Vagina (tissue), 2 donors: ENCODE measurements around the gene IPO5.

Source experiments
- POLR2A ChIP-seq, 2 donors: fragments of 450-650 bp; IDR thresholded peaks; one replicate each; pipeline ENCODE4 v1.6.1; 2017; ENCODE audit warnings: antibody characterized with exemption in 2 of 2, mild to moderate bottlenecking in 2 of 2, moderate library complexity in 2 of 2
- POLR2AphosphoS5 ChIP-seq, 2 donors: sonication (generic); formaldehyde crosslinking; IDR thresholded peaks; one replicate each; pipeline ENCODE4 v1.9.0; 2017; ENCODE audit warnings: antibody characterized with exemption in 2 of 2, mild to moderate bottlenecking in 2 of 2, low read depth in 1 of 2; ENCODE audit not compliant: insufficient read depth in 1 of 2
- TF ChIP-seq, protein P1 (sequence below), 3 experiments: fragments of 450-650 bp in 2 of 3; fragments of 200-600 bp in 1 of 3; sonication (generic) in 1 of 3; IDR thresholded peaks; one replicate each; pipeline ENCODE4 v1.5.1; 2017 to 2019; ENCODE audit warnings: antibody characterized with exemption in 3 of 3, mild to moderate bottlenecking in 2 of 3, moderate library complexity in 2 of 3

GRCh38 chr13:98014766-98015165, 61.3 kb downstream of the IPO5 start:
- TF ChIP-seq, protein P1, sequence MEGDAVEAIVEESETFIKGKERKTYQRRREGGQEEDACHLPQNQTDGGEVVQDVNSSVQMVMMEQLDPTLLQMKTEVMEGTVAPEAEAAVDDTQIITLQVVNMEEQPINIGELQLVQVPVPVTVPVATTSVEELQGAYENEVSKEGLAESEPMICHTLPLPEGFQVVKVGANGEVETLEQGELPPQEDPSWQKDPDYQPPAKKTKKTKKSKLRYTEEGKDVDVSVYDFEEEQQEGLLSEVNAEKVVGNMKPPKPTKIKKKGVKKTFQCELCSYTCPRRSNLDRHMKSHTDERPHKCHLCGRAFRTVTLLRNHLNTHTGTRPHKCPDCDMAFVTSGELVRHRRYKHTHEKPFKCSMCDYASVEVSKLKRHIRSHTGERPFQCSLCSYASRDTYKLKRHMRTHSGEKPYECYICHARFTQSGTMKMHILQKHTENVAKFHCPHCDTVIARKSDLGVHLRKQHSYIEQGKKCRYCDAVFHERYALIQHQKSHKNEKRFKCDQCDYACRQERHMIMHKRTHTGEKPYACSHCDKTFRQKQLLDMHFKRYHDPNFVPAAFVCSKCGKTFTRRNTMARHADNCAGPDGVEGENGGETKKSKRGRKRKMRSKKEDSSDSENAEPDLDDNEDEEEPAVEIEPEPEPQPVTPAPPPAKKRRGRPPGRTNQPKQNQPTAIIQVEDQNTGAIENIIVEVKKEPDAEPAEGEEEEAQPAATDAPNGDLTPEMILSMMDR (IDR thresholded peaks at IDR 0.05), result no peak
- no peak for TF ChIP-seq POLR2A (IDR thresholded peaks at IDR 0.05)
- TF ChIP-seq POLR2AphosphoS5 (IDR thresholded peaks at IDR 0.05; ENCODE audit: insufficient read depth in 1 of 2, low read depth in 1 of 2), result no peak
